IMR-90 (cell line): Measurements from ENCODE around the gene AMOTL2. TPM values are rescaled to one million over a fixed set of nuclear protein-coding genes. Genes with fewer than 3 reads are reported as not detected.

ENCODE experiments used
- microRNA-seq, 2 experiments: library from miRNA; stranded (forward) in 1 of 2; unstranded in 1 of 2; fragments of 10-50 nt in 1 of 2; fragments of <30 nt in 1 of 2; gene quantifications in 1 of 2; microRNA quantifications in 1 of 2; one replicate each; pipeline versions ENCODE3 to v1.1.0; 2013 to 2020; ENCODE audit not compliant: insufficient read depth in 1 of 2, insufficient read length in 1 of 2, unreplicated experiment in 1 of 2
- polyA plus RNA-seq, 3 experiments: library from polyadenylated mRNA; depleted of rRNA; stranded (reverse); fragments of >200 nt; gene quantifications; 2 replicates each; pipeline ENCODE4 v1.2.3, GENCODE V29; 2012; ENCODE audit warnings: low replicate concordance in 1 of 3
- small RNA-seq, 5 experiments: library from RNA; depleted of rRNA; stranded (forward); fragments of <200 nt; gene quantifications; one replicate each; pipeline ENCODE3, GENCODE V24; 2012
- total RNA-seq: library from RNA; depleted of rRNA; stranded (reverse); fragments of >200 nt; gene quantifications from 2 replicates; pipeline ENCODE4 v1.2.3, GENCODE V29; 2012; rRNA removed

The AMOTL2 gene
- total and polyA plus RNA-seq, 2 of the 4 experiments (the other 2 are of a cell fraction), result 162 to 176 TPM

Small RNA genes lying within 50 kb of the gene (microRNA-seq; reads per million reads assigned to microRNA genes)
- not detected for gene HMGN1P9 (ENCODE audit: insufficient read depth, insufficient read length)
- gene MIR6827 (ENCODE audit: insufficient read depth in 1 of 2, insufficient read length in 1 of 2, unreplicated experiment in 1 of 2), result 2.2 to 5.2 reads per million in 2 experiments

Small RNA genes lying within 50 kb of the gene (small RNA-seq; reads per million reads assigned to genes)
- gene HMGN1P9 (0 reads per million in 5 experiments), gene MIR6827 (0 to 0.65 (median 0) reads per million in 5 experiments)

Other genes with a start within 250 kb of the AMOTL2 start
- 106 TPM in 2 replicates for gene RYK, start 123.6 kb downstream of the AMOTL2 start, total RNA-seq
- gene RYK, start 123.6 kb downstream of the AMOTL2 start, polyA plus RNA-seq (2012; rRNA removed), result 35.0 and 42.4 TPM in 2 replicates
- 43.4 and 82.8 TPM in 2 replicates for gene ANAPC13, start 111.5 kb upstream of the AMOTL2 start, total RNA-seq
- gene ANAPC13, start 111.5 kb upstream of the AMOTL2 start, polyA plus RNA-seq (2012; rRNA removed), result 56.5 and 62.9 TPM in 2 replicates
- 6.5 and 16.1 TPM in 2 replicates for gene CEP63, start 111.6 kb upstream of the AMOTL2 start, total RNA-seq
- 8.8 and 9.1 TPM in 2 replicates for gene CEP63, start 111.6 kb upstream of the AMOTL2 start, polyA plus RNA-seq (2012; rRNA removed)